ENCODE measurements around the gene TRIM74.
"Not testable (repeated sequence)": the region's sequence is repeated elsewhere in the genome, so short reads cannot be mapped to it uniquely, and the experiment has no call there.

TRIM74 gene

GRCh38 chr7:72945597-72945996 lies 23.7 kb downstream of the TRIM74 start:
- POLR2A ChIA-PET, result not testable (repeated sequence)

DNA sequence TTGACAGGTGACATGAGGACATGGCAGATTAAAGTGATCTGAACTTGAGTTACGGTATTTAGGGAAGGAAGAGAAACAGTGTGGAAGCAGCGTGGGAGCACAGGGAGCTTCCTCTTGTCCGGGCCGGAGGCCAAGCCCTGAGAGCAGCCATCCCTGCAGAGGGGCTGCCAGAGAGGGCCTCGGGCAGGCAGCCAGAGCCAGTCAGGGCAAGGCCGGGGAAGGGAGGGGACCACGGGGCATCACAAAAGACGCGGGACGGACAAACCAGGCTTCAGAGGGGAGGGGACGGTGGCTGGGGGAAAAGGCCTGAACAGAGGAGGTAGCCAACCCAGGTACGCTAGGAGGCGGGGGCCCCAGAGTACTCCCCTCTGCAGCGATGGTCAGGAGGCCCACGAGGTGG lies 24.3 kb downstream of the TRIM74 start:
- POLR2A ChIA-PET; H3K4me1 ChIP-seq (ENCODE audit: control insufficient read depth, insufficient read depth, low read length); H3K9me3 ChIP-seq (ENCODE audit: control insufficient read depth, insufficient read depth, low read depth, low read length); CTCF ChIA-PET; H3K4me3 ChIP-seq (ENCODE audit: low read depth, low read length); H3K27ac ChIP-seq (ENCODE audit: extremely low read depth, low read depth, low read length): not testable (repeated sequence)
- H3K36me3 ChIP-seq (ENCODE audit: control insufficient read depth in 2 of 2, insufficient read depth in 1 of 2, low read length in 2 of 2), result peaks cover 0 to 12% of the 10 kb centered on the region in 2 experiments; a peak in 1 of 3 replicates

More at GRCh38 chr7:72945597-72945996, 23.7 kb downstream of the TRIM74 start:
- H3K9me3 ChIP-seq (ENCODE audit: control insufficient read depth, insufficient read depth, low read depth, low read length); H3K4me1 ChIP-seq (ENCODE audit: control insufficient read depth, insufficient read depth, low read length); CTCF ChIA-PET; H3K4me3 ChIP-seq (ENCODE audit: low read depth, low read length); H3K27ac ChIP-seq (ENCODE audit: extremely low read depth, low read depth, low read length): not testable (repeated sequence)
- TF ChIP-seq, protein P1, sequence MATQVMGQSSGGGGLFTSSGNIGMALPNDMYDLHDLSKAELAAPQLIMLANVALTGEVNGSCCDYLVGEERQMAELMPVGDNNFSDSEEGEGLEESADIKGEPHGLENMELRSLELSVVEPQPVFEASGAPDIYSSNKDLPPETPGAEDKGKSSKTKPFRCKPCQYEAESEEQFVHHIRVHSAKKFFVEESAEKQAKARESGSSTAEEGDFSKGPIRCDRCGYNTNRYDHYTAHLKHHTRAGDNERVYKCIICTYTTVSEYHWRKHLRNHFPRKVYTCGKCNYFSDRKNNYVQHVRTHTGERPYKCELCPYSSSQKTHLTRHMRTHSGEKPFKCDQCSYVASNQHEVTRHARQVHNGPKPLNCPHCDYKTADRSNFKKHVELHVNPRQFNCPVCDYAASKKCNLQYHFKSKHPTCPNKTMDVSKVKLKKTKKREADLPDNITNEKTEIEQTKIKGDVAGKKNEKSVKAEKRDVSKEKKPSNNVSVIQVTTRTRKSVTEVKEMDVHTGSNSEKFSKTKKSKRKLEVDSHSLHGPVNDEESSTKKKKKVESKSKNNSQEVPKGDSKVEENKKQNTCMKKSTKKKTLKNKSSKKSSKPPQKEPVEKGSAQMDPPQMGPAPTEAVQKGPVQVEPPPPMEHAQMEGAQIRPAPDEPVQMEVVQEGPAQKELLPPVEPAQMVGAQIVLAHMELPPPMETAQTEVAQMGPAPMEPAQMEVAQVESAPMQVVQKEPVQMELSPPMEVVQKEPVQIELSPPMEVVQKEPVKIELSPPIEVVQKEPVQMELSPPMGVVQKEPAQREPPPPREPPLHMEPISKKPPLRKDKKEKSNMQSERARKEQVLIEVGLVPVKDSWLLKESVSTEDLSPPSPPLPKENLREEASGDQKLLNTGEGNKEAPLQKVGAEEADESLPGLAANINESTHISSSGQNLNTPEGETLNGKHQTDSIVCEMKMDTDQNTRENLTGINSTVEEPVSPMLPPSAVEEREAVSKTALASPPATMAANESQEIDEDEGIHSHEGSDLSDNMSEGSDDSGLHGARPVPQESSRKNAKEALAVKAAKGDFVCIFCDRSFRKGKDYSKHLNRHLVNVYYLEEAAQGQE (tag by site-specific recombination; IDR thresholded peaks at IDR 0.05), result peak; percentile 58; the same call in 1 of the 2 replicates
- peak; percentile 18; the same call in 1 of the 2 replicates for TF ChIP-seq ZNF600 (tag by site-specific recombination; IDR thresholded peaks at IDR 0.05)
- H3K36me3 ChIP-seq (ENCODE audit: control insufficient read depth in 2 of 2, insufficient read depth in 1 of 2, low read length in 2 of 2), result peaks cover 0 to 12% of the 10 kb centered on the region in 2 experiments; a peak in 1 of 3 replicates

- H3K9me3 ChIP-seq (ENCODE audit: control insufficient read depth, insufficient read depth, low read depth, low read length); POLR2A ChIA-PET; H3K4me1 ChIP-seq (ENCODE audit: control insufficient read depth, insufficient read depth, low read length); CTCF ChIA-PET; H3K27ac ChIP-seq (ENCODE audit: extremely low read depth, low read depth, low read length); H3K4me3 ChIP-seq (ENCODE audit: low read depth, low read length): not testable (repeated sequence)
- H3K36me3 ChIP-seq (ENCODE audit: control insufficient read depth in 2 of 2, insufficient read depth in 1 of 2, low read length in 2 of 2), result peaks cover 5 to 18% of the 10 kb centered on the region in 2 experiments; a peak in 2 of 3 replicates
These were observed 26.3 kb downstream of the TRIM74 start for GRCh38 chr7:72942956-72943355.

DNA sequence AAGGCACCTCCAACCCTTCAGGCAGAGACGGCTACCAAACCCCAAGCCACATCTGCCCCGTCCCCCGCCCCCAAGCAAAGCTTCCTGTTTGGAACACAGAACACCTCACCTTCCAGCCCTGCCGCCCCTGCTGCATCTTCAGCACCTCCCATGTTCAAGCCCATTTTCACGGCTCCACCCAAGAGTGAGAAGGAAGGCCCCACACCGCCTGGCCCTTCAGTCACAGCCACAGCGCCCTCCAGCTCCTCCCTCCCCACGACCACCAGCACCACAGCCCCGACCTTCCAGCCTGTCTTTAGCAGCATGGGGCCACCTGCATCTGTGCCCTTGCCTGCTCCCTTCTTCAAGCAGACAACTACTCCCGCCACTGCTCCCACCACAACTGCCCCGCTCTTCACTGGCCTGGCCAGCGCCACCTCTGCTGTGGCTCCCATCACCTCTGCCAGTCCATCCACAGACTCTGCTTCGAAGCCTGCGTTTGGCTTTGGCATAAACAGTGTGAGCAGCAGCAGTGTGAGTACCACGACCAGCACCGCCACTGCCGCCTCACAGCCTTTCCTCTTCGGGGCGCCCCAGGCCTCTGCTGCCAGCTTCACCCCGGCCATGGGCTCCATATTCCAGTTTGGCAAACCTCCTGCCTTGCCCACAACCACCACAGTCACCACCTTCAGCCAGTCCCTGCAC lies 27.1 kb downstream of the TRIM74 start:
- CTCF ChIA-PET; POLR2A ChIA-PET; H3K27ac ChIP-seq (ENCODE audit: extremely low read depth, low read depth, low read length); H3K4me3 ChIP-seq (ENCODE audit: low read depth, low read length); H3K4me1 ChIP-seq (ENCODE audit: control insufficient read depth, insufficient read depth, low read length); H3K9me3 ChIP-seq (ENCODE audit: control insufficient read depth, insufficient read depth, low read depth, low read length): not testable (repeated sequence)
- peaks cover 6 to 21% of the 10 kb centered on the region in 2 experiments; a peak in 2 of 3 replicates for H3K36me3 ChIP-seq (ENCODE audit: control insufficient read depth in 2 of 2, insufficient read depth in 1 of 2, low read length in 2 of 2)

DNA sequence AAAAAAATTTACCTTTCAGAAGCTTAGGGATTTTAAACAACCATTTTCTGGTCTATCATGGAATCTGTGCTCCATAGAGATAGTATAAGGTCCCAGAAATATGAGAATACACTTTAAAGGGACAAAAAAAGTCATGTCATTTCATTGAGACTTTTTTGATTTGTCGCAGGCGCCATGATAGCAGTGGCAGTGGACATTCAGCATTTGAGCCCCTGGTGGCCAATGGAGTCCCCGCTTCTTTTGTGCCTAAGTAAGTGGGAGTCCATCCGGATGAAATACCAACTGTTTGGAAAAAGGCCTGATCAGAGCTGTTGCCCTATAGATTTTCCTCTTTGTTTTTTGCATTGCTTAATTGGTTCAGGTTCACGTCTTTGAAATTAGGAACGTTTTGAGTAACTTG lies 41.0 kb downstream of the TRIM74 start:
- H3K4me1 ChIP-seq (ENCODE audit: control insufficient read depth, insufficient read depth, low read length); H3K27ac ChIP-seq (ENCODE audit: extremely low read depth, low read depth, low read length); POLR2A ChIA-PET; H3K9me3 ChIP-seq (ENCODE audit: control insufficient read depth, insufficient read depth, low read depth, low read length); H3K4me3 ChIP-seq (ENCODE audit: low read depth, low read length): not testable (repeated sequence)
- H3K36me3 ChIP-seq (ENCODE audit: control insufficient read depth in 2 of 2, insufficient read depth in 1 of 2, low read length in 2 of 2), result peaks cover 45 to 62% of the 10 kb centered on the region in 2 experiments
- CTCF ChIA-PET, result interaction anchor here (0.8 kb wide), 1 partner anchor 13 kb away, joined by 4 read pairs; no protein-coding TSS in a partner anchor

- H3K9me3 ChIP-seq (ENCODE audit: control insufficient read depth, insufficient read depth, low read depth, low read length); H3K27ac ChIP-seq (ENCODE audit: extremely low read depth, low read depth, low read length); H3K4me1 ChIP-seq (ENCODE audit: control insufficient read depth, insufficient read depth, low read length); POLR2A ChIA-PET; H3K4me3 ChIP-seq (ENCODE audit: low read depth, low read length): not testable (repeated sequence)
- CTCF ChIA-PET, result interaction anchor here (0.8 kb wide), 1 partner anchor 13 kb away, joined by 4 read pairs; no protein-coding TSS in a partner anchor
- H3K36me3 ChIP-seq (ENCODE audit: control insufficient read depth in 2 of 2, insufficient read depth in 1 of 2, low read length in 2 of 2), result peaks cover 45 to 62% of the 10 kb centered on the region in 2 experiments
These were observed 41.5 kb downstream of the TRIM74 start for GRCh38 chr7:72927791-72928190.

Measured in HEK293 (cell line).